ENCODE results near the gene CTNNBL1.

- TF ChIP-seq CTCF (conservative IDR thresholded peaks at IDR 0.05; ENCODE audit: low read depth, low read length) (no peak), MAFK (IDR thresholded peaks at IDR 0.05; ENCODE audit: low read depth, low read length) (no peak), RAD21 (IDR thresholded peaks at IDR 0.05; ENCODE audit: low read length) (no peak), RFX5 (IDR thresholded peaks at IDR 0.05; ENCODE audit: low read depth, low read length) (no peak)
Measured at GRCh38 chr20:37828684-37829083, 134.9 kb downstream of the CTNNBL1 start.
